Measurements from ENCODE around the gene SLCO4A1.
"Not testable (repeated sequence)": the region's sequence is repeated elsewhere in the genome, so short reads cannot be mapped to it uniquely, and the experiment has no call there.

Gene SLCO4A1

DNA sequence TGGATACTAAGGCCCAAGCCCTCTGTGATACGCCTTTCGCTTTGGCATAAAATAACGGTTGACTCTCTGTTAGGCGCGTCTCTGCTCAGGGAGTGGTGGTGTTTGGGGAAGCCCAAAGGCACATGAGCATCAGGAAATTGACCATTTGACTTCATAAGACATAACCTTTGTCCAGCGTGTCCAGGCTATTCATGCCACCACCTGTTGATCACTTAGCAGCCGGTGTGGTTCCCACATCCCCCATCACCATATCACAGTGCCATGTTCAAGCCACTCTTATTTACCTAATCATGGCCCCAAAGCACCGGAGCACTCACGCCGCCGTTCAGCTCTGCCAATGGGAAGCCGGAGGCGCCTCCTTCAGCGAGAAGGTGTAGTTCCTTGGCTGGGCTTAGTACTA lies 27.9 kb downstream of the SLCO4A1 start:
- no peaks in the 10 kb centered on the region for H3K27me3 ChIP-seq (ENCODE audit: low read depth)
- peaks cover 18% of the 10 kb centered on the region for H3K36me3 ChIP-seq (replicated peaks)
- H3K4me1 ChIP-seq = no peaks in the 10 kb centered on the region
- in situ Hi-C loops (cut with MboI; ENCODE audit: low sequenced_read_pairs) = no loop called here
- H3K4me3 ChIP-seq = no peak overlapping the region
- no peak for DNase-seq (ENCODE audit: low spot score in 2 of 2)
- no peaks in the 10 kb centered on the region for H3K9me3 ChIP-seq

- Histone ChIP-seq H3K36me3 (replicated peaks) (peaks cover 18% of the 10 kb centered on the region), H3K4me1 (no peaks in the 10 kb centered on the region), H3K27me3 (ENCODE audit: low read depth) (no peaks in the 10 kb centered on the region), H3K4me3 (no peak overlapping the region), H3K9me3 (no peaks in the 10 kb centered on the region)
- DNase-seq (ENCODE audit: low spot score in 2 of 2) = no peak
- in situ Hi-C loops (cut with MboI; ENCODE audit: low sequenced_read_pairs) = no loop called here
Observed at GRCh38 chr20:62670998-62671397, 28.7 kb downstream of the SLCO4A1 start.

DNA sequence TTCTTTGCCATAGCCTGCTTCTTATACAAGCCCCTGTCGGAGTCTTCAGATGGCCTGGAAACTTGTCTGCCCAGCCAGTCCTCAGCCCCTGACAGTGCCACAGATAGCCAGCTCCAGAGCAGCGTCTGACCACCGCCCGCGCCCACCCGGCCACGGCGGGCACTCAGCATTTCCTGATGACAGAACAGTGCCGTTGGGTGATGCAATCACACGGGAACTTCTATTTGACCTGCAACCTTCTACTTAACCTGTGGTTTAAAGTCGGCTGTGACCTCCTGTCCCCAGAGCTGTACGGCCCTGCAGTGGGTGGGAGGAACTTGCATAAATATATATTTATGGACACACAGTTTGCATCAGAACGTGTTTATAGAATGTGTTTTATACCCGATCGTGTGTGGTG lies 29.5 kb downstream of the SLCO4A1 start:
- no peak for DNase-seq (ENCODE audit: low spot score in 2 of 2)
- H3K36me3 ChIP-seq (replicated peaks) = peaks cover 18% of the 10 kb centered on the region
- in situ Hi-C loops (cut with MboI; ENCODE audit: low sequenced_read_pairs) = no loop called here
- no peak overlapping the region for H3K4me3 ChIP-seq
- H3K27me3 ChIP-seq (ENCODE audit: low read depth) = no peaks in the 10 kb centered on the region
- H3K9me3 ChIP-seq = no peaks in the 10 kb centered on the region
- H3K4me1 ChIP-seq = no peaks in the 10 kb centered on the region

DNA sequence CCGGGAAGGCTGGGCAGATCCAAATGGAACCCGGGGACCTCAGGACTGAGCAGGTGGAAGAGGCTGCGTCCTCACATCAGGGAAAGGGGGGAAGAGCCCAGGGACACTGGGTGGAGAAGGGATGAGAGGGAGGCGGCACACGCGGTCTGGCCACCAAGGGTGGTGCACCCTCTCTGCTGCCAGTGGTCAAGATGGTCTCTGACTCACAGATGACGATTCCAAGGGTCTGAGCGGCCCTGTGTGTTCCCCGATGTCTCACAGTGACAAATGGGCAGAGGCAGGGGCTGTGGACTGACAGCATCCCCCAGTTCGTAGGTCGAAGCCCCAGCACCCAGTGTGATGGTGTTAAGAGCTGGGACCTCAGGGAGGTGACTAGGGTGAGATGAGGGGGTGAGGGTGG lies 32.1 kb downstream of the SLCO4A1 start:
- in situ Hi-C loops (cut with MboI; ENCODE audit: low sequenced_read_pairs) = no loop called here
- Histone ChIP-seq H3K4me3 (no peak overlapping the region), H3K4me1 (no peaks in the 10 kb centered on the region), H3K36me3 (replicated peaks) (peaks cover 12% of the 10 kb centered on the region), H3K27me3 (ENCODE audit: low read depth) (no peaks in the 10 kb centered on the region), H3K9me3 (no peaks in the 10 kb centered on the region)
- DNase-seq (ENCODE audit: low spot score in 2 of 2) = no peak

GRCh38 chr20:62675156-62675876 lies 33.0 kb downstream of the SLCO4A1 start:
- Histone ChIP-seq H3K4me3 (no peak overlapping the region), H3K4me1 (no peaks in the 10 kb centered on the region), H3K36me3 (replicated peaks) (peaks cover 7% of the 10 kb centered on the region), H3K9me3 (no peaks in the 10 kb centered on the region), H3K27me3 (ENCODE audit: low read depth) (no peaks in the 10 kb centered on the region)
- no peak for DNase-seq (ENCODE audit: low spot score in 2 of 2)
- in situ Hi-C loops (cut with MboI; ENCODE audit: low sequenced_read_pairs) = no loop called here

GRCh38 chr20:62675877-62676260 lies 33.6 kb downstream of the SLCO4A1 start:
- Histone ChIP-seq H3K4me3 (no peak overlapping the region), H3K9me3 (no peaks in the 10 kb centered on the region), H3K4me1 (no peaks in the 10 kb centered on the region), H3K27me3 (ENCODE audit: low read depth) (no peaks in the 10 kb centered on the region), H3K36me3 (replicated peaks) (peaks cover 2% of the 10 kb centered on the region; the same call in 1 of the 2 replicates)
- in situ Hi-C loops (cut with MboI; ENCODE audit: low sequenced_read_pairs) = no loop called here
- no peak for DNase-seq (ENCODE audit: low spot score in 2 of 2)

- Histone ChIP-seq H3K4me3 (no peak overlapping the region), H3K4me1 (no peaks in the 10 kb centered on the region), H3K9me3 (no peaks in the 10 kb centered on the region), H3K36me3 (replicated peaks) (no peaks in the 10 kb centered on the region), H3K27me3 (ENCODE audit: low read depth) (no peaks in the 10 kb centered on the region)
- in situ Hi-C loops (cut with MboI; ENCODE audit: low sequenced_read_pairs) = no loop called here
- DNase-seq (ENCODE audit: low spot score in 2 of 2) = no peak
Observed at GRCh38 chr20:62676976-62677375, 34.7 kb downstream of the SLCO4A1 start.

- in situ Hi-C loops (cut with MboI; ENCODE audit: low sequenced_read_pairs) = no loop called here
- Histone ChIP-seq H3K4me1 (no peaks in the 10 kb centered on the region), H3K9me3 (no peaks in the 10 kb centered on the region), H3K36me3 (replicated peaks) (no peaks in the 10 kb centered on the region), H3K4me3 (no peak overlapping the region), H3K27me3 (ENCODE audit: low read depth) (no peaks in the 10 kb centered on the region)
- DNase-seq (ENCODE audit: low spot score in 2 of 2) = no peak
Observed at GRCh38 chr20:62677678-62678077, 35.4 kb downstream of the SLCO4A1 start.

DNA sequence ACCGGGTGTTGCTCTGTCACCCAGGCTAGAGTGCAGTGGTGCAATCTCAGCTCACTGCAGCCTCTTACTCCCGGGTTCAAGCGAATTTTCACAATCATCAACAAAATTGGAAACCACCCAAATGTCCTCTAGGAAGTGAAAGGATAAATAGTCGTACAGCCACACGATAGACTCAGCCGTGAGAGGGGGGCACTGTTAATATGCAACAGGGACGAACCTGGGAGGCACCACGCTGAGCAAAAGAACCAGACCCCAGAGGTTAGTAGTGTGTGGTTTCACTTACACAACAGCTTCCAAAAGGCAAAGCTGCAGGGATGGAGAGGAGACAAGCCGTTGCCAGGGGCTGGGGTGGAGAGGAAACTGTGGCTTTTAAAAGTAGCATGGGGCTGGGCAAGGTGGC lies 36.2 kb downstream of the SLCO4A1 start:
- DNase-seq (ENCODE audit: low spot score in 2 of 2) = no peak
- Histone ChIP-seq H3K36me3 (replicated peaks) (no peaks in the 10 kb centered on the region), H3K4me3 (no peak overlapping the region), H3K9me3 (no peaks in the 10 kb centered on the region), H3K4me1 (no peaks in the 10 kb centered on the region), H3K27me3 (ENCODE audit: low read depth) (no peaks in the 10 kb centered on the region)
- in situ Hi-C loops (cut with MboI; ENCODE audit: low sequenced_read_pairs) = no loop called here

- no peaks in the 10 kb centered on the region for H3K4me1 ChIP-seq
- no peak overlapping the region for H3K4me3 ChIP-seq
- no peaks in the 10 kb centered on the region for H3K9me3 ChIP-seq
- no peaks in the 10 kb centered on the region for H3K27me3 ChIP-seq (ENCODE audit: low read depth)
- in situ Hi-C loops (cut with MboI; ENCODE audit: low sequenced_read_pairs) = no loop called here
- DNase-seq (ENCODE audit: low spot score in 2 of 2) = no peak
- no peaks in the 10 kb centered on the region for H3K36me3 ChIP-seq (replicated peaks)
Observed at GRCh38 chr20:62679978-62680589, 37.8 kb downstream of the SLCO4A1 start.

DNA sequence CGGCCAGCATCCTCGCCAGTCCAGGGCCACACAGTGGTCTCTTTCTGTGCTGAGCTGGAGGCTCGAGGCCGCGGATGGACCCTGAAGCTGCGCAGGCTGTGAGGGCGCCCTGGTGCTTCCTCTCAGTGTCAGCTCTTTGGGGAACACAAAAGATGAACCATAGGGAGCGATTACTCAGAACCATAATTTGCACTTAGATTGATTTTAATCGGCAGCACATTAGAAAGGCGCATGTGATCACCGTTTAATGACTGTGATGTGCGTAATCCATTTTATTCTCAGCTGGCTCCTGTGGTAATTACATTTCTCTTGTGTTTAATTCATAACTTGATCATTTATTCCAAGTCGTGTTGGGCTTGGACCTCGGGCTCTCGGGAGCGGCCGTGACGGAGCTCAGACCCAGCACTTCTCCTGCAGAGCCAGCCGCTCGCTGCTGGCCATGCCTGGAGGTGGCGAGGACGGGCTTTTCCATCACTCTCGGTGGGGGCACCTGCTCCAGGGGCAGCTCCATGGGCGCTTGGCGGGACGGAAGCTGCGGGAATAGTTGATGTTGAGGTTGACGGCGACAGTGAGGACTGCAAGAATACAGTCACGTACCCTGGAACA lies 40.7 kb downstream of the SLCO4A1 start:
- Histone ChIP-seq H3K27me3 (ENCODE audit: low read depth) (no peaks in the 10 kb centered on the region), H3K36me3 (replicated peaks) (no peaks in the 10 kb centered on the region), H3K4me3 (no peak overlapping the region), H3K9me3 (no peaks in the 10 kb centered on the region), H3K4me1 (no peaks in the 10 kb centered on the region)
- DNase-seq (ENCODE audit: low spot score in 2 of 2) = no peak
- in situ Hi-C loops (cut with MboI; ENCODE audit: low sequenced_read_pairs) = no loop called here

DNA sequence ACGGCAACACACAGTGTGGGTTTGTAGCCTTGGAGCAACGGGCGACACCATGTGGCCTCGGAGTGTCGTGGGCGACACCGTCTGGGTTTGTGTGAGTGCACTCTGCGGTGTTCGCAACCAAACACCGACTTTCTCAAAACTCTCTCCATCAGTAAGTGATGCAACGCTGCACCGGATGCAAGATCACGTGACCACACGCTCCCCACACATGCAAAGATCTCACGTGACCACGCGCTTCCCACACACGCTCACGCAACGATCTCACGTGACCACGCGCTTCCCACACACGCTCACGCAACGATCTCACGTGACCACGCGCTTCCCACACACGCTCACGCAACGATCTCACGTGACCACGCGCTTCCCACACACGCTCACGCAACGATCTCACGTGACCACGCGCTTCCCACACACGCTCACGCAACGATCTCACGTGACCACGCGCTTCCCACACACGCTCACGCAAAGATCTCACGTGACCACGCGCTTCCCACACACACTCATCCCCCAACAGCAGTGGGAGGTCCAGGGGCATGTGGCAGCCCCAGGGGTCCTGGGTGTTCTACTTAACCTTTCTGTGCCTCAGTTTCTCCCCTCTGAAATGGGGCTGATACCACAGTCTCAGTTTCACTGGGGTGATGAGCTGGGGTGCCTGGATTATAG lies 41.5 kb downstream of the SLCO4A1 start:
- H3K4me1 ChIP-seq; in situ Hi-C loops (cut with MboI; ENCODE audit: low sequenced_read_pairs); H3K9me3 ChIP-seq; DNase-seq (ENCODE audit: low spot score in 2 of 2); H3K27me3 ChIP-seq (ENCODE audit: low read depth); H3K4me3 ChIP-seq; H3K36me3 ChIP-seq (replicated peaks): not testable (repeated sequence)

- H3K27me3 ChIP-seq (ENCODE audit: low read depth) = no peaks in the 10 kb centered on the region
- in situ Hi-C loops (cut with MboI; ENCODE audit: low sequenced_read_pairs) = no loop called here
- H3K4me3 ChIP-seq = no peak overlapping the region
- no peak for DNase-seq (ENCODE audit: low spot score in 2 of 2)
- H3K4me1 ChIP-seq = no peaks in the 10 kb centered on the region
- H3K36me3 ChIP-seq (replicated peaks) = no peaks in the 10 kb centered on the region
- H3K9me3 ChIP-seq = no peaks in the 10 kb centered on the region
Observed at GRCh38 chr20:62684981-62685380, 42.7 kb downstream of the SLCO4A1 start.

All from HAP-1 (cell line).